ENCODE data around the gene PSMD14. TPM values are rescaled to one million over a fixed set of nuclear protein-coding genes. Genes with fewer than 3 reads are reported as not detected.

PSMD14 gene
- total and polyA plus RNA-seq, 8 donors, result 36.7 to 64.3 (median 40.9) TPM

DNA sequence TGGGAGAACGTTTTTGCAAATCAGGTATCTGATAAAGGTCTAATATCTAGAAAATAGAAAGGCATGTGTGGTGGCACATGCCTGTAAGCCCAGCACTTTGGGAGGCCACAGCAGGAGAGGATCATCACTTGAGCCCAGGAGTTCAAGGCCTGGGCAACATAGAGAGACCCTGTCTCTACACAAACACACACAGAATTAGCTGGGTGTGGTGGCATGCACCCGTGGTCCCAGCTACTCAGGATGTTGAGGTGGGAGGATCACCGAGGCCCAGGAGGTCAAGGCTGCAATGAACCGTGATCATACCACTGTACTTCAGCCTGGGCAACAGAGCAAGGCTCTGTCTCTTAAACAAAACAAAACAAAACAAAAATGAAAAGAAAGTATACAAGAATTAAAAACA, 94.1 kb downstream of the PSMD14 start:
- ATAC-seq (no peak), DNase-seq (no peak)
- H3K36me3 ChIP-seq, result peaks cover 0 to 50% of the 10 kb centered on the region in 2 donors
- intact Hi-C loops (cut with DNase I), result no loop called here
- H3K4me1 ChIP-seq, result no peaks in the 10 kb centered on the region
- no peaks in the 10 kb centered on the region for H3K27me3 ChIP-seq
- no peak overlapping the region for H3K27ac ChIP-seq
- TF ChIP-seq, protein P1, sequence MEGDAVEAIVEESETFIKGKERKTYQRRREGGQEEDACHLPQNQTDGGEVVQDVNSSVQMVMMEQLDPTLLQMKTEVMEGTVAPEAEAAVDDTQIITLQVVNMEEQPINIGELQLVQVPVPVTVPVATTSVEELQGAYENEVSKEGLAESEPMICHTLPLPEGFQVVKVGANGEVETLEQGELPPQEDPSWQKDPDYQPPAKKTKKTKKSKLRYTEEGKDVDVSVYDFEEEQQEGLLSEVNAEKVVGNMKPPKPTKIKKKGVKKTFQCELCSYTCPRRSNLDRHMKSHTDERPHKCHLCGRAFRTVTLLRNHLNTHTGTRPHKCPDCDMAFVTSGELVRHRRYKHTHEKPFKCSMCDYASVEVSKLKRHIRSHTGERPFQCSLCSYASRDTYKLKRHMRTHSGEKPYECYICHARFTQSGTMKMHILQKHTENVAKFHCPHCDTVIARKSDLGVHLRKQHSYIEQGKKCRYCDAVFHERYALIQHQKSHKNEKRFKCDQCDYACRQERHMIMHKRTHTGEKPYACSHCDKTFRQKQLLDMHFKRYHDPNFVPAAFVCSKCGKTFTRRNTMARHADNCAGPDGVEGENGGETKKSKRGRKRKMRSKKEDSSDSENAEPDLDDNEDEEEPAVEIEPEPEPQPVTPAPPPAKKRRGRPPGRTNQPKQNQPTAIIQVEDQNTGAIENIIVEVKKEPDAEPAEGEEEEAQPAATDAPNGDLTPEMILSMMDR (IDR thresholded peaks at IDR 0.05), result no peak
- H3K9me3 ChIP-seq, result no peaks in the 10 kb centered on the region
- no peak overlapping the region for H3K4me3 ChIP-seq

DNA sequence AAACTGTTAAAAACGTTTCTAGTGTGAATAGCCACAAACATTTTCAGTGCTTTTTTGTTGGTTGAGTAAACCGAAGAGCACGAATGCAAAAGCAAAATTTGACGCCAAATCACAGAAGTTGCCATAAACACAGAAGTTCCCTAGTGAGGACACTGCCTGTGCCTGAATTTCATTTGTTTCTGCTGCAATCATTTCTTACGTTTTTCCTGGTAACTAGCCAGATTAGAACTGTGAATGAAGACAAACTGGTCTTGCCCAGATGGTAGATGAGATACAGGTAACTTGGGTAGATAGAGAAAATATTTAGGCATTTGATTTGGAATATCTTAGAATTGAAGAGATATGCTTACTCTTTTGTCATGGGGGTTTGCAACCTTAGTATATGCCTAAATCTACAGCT, 98.1 kb downstream of the PSMD14 start:
- no peak for DNase-seq
- ATAC-seq, result no peak
- peaks cover 0 to 34% of the 10 kb centered on the region in 2 donors for H3K36me3 ChIP-seq
- H3K9me3 ChIP-seq, result no peaks in the 10 kb centered on the region
- H3K27ac ChIP-seq, result no peak overlapping the region
- H3K4me1 ChIP-seq, result no peaks in the 10 kb centered on the region
- H3K27me3 ChIP-seq, result no peaks in the 10 kb centered on the region
- TF ChIP-seq, protein P1 (IDR thresholded peaks at IDR 0.05), result no peak
- H3K4me3 ChIP-seq, result no peak overlapping the region
- intact Hi-C loops (cut with DNase I), result no loop called here

DNA sequence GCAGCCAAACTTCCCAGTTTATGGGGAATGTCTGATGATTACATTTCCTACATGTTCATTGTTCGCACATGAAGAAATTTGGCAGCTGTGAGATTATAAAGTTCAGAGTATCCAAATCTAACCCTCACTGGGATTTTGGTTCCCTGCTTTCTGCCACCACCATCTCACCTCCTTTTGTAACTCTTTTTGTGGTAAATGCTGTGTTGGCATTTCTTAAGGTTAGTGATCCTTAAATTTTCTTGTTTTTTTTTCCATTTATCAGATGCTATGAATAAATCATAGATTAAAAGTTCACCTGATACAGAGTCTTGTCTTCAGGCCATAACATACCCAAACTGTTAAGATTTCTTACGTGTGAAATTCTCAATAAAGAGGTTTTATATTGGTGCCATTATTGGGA, 99.4 kb downstream of the PSMD14 start:
- Histone ChIP-seq H3K27ac (no peak overlapping the region), H3K4me3 (no peak overlapping the region), H3K27me3 (no peaks in the 10 kb centered on the region), H3K9me3 (no peaks in the 10 kb centered on the region), H3K4me1 (no peaks in the 10 kb centered on the region), H3K36me3 (peaks cover 0 to 29% of the 10 kb centered on the region in 2 donors)
- TF ChIP-seq, protein P1 (IDR thresholded peaks at IDR 0.05), result no peak
- no peak for DNase-seq
- intact Hi-C loops (cut with DNase I), result no loop called here
- ATAC-seq, result no peak

DNA sequence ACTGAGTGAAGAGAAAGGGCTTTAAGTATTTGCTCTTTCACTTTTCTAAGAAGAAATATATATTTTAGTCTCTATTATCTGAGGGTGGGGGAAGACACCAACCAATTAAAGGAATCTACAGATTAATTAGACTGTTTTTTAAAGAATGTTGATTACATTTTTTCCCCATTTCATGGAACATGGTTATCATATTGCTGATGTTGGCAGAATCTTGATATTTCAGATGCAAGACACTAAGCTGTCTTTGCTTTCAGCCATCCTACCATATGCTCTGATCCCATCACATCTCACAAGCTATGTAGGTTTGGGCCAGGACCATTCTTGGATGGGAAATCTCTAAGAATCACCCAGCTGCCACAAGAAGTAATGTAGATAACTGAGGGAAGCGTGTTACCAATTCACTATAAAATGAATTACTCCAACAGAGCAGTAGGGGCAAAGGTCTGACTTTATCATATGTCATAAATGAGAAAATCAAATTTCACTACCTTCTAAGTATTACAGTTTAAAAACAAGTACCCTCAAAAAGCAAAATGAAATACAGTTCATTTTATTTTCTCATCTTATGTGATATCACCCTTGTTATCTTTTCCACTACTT, 101.2 kb downstream of the PSMD14 start:
- TF ChIP-seq, protein P1 (IDR thresholded peaks at IDR 0.05), result no peak
- H3K4me3 ChIP-seq, result no peak overlapping the region
- H3K4me1 ChIP-seq, result peaks cover 5 to 7% of the 10 kb centered on the region in 2 donors
- intact Hi-C loops (cut with DNase I), result no loop called here
- no peak overlapping the region for H3K27ac ChIP-seq
- peaks cover 7 to 17% of the 10 kb centered on the region in 2 donors for H3K27me3 ChIP-seq
- no peaks in the 10 kb centered on the region for H3K9me3 ChIP-seq
- H3K36me3 ChIP-seq, result peaks cover 0 to 16% of the 10 kb centered on the region in 2 donors
- DNase-seq (no peak), ATAC-seq (no peak)

DNA sequence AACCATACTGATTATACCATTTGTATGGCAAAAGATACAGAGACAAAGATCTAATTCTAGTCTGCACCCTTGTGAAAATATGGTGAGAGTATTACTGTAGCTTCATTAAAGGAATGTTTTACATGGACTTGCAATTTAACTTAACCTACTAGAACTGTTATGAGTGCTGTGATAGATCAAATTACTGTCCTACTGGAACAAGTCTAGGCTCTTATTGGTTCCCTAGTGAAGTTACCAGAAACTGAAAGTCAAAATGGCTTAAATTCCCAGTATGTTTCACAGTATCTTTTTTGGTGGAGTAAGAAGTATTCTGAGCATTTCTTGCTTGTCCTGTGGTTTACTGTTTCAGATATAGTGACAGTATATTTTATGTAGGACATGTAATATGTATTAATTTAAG, 104.1 kb downstream of the PSMD14 start:
- Histone ChIP-seq H3K27ac (no peak overlapping the region), H3K27me3 (peaks cover 37 to 46% of the 10 kb centered on the region in 2 donors), H3K4me3 (no peak overlapping the region), H3K36me3 (peaks cover 0 to 11% of the 10 kb centered on the region in 2 donors), H3K4me1 (peaks cover 11 to 29% of the 10 kb centered on the region in 2 donors), H3K9me3 (no peaks in the 10 kb centered on the region)
- DNase-seq, result no peak
- TF ChIP-seq, protein P1 (IDR thresholded peaks at IDR 0.05), result no peak
- intact Hi-C loops (cut with DNase I), result no loop called here
- no peak for ATAC-seq

All from left lung (tissue), 10 donors.